HFF-Myc (cell line): ENCODE data around the gene RYR1.

ENCODE experiments used
- DNase-seq: peaks from one replicate; pipeline ENCODE4 v3.0.0-alpha.2; 2011; ENCODE audit warnings: low read depth; ENCODE audit errors: extremely low read depth
- H3K4me3 ChIP-seq: replicated peaks from 2 replicates; pipeline ENCODE4 v1.5.1; 2011; ENCODE audit warnings: low read depth, mild to moderate bottlenecking, control low read depth, low read length
- TF ChIP-seq, protein P1 (sequence below): IDR thresholded peaks from 2 replicates; pipeline ENCODE4 v1.5.1; 2012; ENCODE audit warnings: mild to moderate bottlenecking, low read depth, low read length, control low read depth; ENCODE audit errors: missing control alignments

Gene RYR1

DNA sequence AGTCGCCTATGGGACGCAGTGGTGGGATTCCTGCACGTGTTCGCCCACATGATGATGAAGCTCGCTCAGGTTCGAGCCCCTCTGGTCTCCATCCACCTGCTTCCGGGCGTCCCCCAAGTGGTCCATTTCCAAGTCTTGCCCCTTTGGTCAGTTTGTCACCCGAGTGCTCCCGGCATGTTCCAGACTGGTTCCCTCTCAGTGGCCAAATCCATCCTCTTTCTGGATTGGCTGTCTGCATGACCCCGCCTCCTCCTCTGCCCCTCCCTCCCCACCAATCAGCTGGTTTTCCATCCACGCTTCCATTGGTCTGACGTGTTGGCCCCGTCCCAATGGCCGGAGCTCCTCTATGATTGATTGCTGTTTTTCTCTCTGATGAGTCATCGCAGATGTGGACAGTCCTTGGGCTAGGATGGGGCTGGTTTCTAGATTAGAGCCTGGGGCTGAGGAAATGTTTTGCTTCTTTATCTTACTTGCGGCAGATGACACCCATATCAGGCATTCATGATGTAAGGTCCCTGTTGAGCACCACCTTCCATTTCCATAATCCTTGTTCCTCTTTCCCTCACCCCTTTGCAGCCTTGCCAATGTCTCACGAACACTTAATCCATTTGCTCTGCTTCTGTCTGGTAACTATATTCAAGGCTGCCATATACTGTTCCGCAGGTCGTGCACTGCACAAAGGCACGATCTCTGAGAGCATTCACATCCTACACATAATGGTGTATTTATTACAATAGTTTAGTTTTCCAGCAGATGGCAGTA, 110.5 kb downstream of the RYR1 start:
- DNase-seq, result peak; percentile 32
- TF ChIP-seq, protein P1, sequence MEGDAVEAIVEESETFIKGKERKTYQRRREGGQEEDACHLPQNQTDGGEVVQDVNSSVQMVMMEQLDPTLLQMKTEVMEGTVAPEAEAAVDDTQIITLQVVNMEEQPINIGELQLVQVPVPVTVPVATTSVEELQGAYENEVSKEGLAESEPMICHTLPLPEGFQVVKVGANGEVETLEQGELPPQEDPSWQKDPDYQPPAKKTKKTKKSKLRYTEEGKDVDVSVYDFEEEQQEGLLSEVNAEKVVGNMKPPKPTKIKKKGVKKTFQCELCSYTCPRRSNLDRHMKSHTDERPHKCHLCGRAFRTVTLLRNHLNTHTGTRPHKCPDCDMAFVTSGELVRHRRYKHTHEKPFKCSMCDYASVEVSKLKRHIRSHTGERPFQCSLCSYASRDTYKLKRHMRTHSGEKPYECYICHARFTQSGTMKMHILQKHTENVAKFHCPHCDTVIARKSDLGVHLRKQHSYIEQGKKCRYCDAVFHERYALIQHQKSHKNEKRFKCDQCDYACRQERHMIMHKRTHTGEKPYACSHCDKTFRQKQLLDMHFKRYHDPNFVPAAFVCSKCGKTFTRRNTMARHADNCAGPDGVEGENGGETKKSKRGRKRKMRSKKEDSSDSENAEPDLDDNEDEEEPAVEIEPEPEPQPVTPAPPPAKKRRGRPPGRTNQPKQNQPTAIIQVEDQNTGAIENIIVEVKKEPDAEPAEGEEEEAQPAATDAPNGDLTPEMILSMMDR, result no peak
- H3K4me3 ChIP-seq, result no peak overlapping the region

DNA sequence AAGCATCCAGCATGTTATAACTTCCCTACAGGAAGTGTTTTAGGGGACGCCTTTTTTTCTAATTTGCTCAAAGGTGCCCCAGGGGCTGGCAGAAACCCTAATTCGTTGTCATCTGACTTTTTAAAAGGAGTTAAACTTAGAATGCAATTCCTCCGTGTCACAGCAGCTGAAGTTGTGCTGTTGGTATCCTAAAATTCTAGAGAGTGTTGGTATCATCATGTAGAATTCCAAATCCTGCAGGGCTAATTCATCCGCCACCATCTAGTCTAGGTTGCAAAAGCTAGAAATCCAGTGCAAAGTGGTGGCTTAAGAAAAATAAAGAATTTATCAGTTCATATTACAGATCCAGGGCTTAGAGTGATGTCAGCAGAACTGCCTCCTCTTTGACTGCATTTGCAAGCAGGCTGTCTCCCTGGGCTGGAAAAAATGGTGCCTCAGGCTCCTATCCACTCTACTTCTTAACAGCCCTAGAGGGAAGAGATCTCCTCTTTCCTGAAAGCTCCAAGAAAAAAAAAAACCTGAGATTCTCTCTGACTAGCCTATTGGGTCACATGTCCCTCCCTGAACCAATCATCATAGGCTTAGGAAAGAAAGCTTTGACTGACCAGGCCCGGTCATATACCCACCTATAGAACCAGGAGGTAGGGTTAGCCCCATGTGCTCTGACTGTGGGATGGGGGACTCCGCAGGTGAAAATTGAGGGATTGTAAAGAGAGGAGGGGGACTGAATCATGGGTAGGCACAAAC, 111.3 kb downstream of the RYR1 start:
- TF ChIP-seq, protein P1, result peak; percentile 41
- DNase-seq, result no peak
- no peak overlapping the region for H3K4me3 ChIP-seq

DNA sequence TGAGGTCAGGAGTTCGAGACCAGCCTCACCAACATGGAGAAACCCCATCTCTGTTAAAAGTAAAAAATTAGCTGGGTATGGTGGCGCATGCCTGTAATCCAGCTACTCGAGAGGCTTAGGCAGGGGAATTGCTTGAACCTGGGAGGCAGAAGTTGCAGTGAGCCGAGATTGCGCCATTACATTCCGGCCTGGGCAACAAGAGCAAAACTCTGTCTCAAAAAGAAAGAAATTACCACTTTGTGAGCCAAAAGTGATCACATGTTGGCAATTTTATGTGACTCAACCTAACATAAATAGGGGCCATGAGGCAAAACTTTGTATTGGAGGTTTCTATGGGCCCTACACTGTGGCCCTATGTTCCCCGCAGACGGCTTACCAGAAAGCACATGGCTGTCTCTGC, 112.1 kb downstream of the RYR1 start:
- TF ChIP-seq, protein P1, result no peak
- no peak overlapping the region for H3K4me3 ChIP-seq
- no peak for DNase-seq

DNA sequence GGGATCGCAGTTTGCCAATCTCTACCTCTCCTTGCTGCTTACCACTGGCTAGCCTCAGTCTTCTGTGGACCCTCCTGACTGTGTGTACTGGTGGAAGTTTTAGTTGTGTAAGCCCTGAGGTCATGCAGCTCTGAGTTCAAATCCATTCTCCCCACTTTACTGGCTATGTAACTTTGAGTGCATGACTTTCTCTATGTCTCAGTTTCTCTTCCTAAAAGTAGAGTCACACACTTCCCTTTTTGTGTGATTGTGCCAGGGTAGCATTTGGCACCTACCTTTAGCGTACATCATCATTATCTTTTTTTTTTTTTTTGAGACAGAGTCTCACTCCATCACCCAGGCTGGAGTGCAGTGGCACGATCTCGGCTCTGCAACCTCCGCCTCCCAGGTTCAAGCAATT, 113.9 kb downstream of the RYR1 start:
- DNase-seq, result no peak
- no peak overlapping the region for H3K4me3 ChIP-seq
- TF ChIP-seq, protein P1, result no peak

DNA sequence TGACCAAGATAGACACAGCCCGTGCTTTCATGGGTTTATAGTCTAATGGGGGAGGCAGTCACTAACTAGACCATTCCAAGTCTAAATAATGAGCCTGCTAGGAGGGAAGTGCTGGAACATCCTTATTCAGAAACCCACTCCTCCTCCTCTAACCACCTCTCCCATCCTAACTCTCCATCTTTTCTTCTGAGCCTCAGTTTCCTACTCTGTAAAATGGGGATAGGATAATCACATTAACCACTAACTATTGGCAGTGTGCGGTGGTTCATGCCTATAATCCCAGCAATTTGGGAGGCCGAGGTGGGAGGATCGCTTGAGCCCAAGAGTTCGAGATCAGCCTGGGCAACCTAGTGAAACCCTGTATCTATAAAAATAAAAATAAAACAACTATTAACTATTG, 115.6 kb downstream of the RYR1 start:
- no peak for DNase-seq
- TF ChIP-seq, protein P1, result no peak
- H3K4me3 ChIP-seq, result no peak overlapping the region

DNA sequence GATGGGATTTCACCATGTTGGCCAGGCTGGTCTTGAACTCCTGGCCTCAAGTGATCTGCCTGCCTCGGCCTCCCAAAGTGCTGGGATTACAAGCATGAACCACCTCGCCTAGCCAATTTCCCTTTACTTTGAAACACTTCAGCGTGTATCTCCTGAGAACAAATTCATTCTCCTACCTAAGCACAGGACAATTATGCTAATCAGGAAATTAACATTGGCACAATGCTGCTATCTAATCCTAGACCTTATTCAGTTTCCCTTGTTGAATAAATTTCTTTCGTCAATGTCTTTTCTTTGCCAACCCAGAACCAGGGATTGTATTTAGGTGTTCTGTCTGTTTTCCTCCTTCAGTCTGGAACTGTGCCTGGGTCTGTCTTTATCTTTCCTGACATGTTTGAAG, 116.5 kb downstream of the RYR1 start:
- DNase-seq, result no peak
- TF ChIP-seq, protein P1, result no peak
- H3K4me3 ChIP-seq, result no peak overlapping the region
